ENCODE data around the gene TNIP2.

TNIP2 gene

DNA sequence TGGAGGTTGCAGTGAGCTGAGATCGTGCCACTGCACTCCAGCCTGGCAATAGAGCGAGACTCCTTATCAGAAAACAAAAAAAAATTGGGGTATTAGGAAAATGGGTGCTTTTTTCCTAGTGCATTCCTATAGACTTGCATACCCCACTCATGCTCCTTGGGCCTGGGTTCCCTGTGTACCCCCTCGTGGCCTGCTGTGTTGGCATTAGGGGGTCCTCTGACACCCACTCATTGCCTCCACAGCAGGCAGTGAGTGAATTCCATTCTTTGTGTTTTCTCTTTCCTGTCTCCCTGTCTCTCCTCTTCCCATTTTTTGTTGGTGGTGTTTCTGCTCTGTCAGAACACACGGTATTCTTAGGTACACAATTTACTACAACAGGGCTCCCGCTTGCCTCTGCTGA, 42.8 kb downstream of the TNIP2 start:
- Histone ChIP-seq H3K27ac (replicated peaks) (no peak overlapping the region), H3K4me3 (replicated peaks; ENCODE audit: insufficient read depth, low read length) (no peak overlapping the region), H3K27me3 (ENCODE audit: insufficient read depth, poor library complexity, severe bottlenecking) (no peaks in the 10 kb centered on the region)
- DNase-seq (ENCODE audit: low read depth in 1 of 2, low spot score in 1 of 2), result no peak
- TF ChIP-seq, protein P1, sequence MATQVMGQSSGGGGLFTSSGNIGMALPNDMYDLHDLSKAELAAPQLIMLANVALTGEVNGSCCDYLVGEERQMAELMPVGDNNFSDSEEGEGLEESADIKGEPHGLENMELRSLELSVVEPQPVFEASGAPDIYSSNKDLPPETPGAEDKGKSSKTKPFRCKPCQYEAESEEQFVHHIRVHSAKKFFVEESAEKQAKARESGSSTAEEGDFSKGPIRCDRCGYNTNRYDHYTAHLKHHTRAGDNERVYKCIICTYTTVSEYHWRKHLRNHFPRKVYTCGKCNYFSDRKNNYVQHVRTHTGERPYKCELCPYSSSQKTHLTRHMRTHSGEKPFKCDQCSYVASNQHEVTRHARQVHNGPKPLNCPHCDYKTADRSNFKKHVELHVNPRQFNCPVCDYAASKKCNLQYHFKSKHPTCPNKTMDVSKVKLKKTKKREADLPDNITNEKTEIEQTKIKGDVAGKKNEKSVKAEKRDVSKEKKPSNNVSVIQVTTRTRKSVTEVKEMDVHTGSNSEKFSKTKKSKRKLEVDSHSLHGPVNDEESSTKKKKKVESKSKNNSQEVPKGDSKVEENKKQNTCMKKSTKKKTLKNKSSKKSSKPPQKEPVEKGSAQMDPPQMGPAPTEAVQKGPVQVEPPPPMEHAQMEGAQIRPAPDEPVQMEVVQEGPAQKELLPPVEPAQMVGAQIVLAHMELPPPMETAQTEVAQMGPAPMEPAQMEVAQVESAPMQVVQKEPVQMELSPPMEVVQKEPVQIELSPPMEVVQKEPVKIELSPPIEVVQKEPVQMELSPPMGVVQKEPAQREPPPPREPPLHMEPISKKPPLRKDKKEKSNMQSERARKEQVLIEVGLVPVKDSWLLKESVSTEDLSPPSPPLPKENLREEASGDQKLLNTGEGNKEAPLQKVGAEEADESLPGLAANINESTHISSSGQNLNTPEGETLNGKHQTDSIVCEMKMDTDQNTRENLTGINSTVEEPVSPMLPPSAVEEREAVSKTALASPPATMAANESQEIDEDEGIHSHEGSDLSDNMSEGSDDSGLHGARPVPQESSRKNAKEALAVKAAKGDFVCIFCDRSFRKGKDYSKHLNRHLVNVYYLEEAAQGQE (IDR thresholded peaks at IDR 0.05; ENCODE audit: insufficient replicate concordance, low read depth), result no peak
- TF ChIP-seq POLR2AphosphoS5 (IDR thresholded peaks at IDR 0.05; ENCODE audit: low read depth) (no peak), GABPA (IDR thresholded peaks at IDR 0.05; ENCODE audit: low read depth) (no peak), SPI1 (IDR thresholded peaks at IDR 0.05; ENCODE audit: borderline replicate concordance, low read depth) (no peak)
- TF ChIP-seq, protein P2, sequence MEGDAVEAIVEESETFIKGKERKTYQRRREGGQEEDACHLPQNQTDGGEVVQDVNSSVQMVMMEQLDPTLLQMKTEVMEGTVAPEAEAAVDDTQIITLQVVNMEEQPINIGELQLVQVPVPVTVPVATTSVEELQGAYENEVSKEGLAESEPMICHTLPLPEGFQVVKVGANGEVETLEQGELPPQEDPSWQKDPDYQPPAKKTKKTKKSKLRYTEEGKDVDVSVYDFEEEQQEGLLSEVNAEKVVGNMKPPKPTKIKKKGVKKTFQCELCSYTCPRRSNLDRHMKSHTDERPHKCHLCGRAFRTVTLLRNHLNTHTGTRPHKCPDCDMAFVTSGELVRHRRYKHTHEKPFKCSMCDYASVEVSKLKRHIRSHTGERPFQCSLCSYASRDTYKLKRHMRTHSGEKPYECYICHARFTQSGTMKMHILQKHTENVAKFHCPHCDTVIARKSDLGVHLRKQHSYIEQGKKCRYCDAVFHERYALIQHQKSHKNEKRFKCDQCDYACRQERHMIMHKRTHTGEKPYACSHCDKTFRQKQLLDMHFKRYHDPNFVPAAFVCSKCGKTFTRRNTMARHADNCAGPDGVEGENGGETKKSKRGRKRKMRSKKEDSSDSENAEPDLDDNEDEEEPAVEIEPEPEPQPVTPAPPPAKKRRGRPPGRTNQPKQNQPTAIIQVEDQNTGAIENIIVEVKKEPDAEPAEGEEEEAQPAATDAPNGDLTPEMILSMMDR (IDR thresholded peaks at IDR 0.05; ENCODE audit: insufficient read depth, low read length), result no peak

DNA sequence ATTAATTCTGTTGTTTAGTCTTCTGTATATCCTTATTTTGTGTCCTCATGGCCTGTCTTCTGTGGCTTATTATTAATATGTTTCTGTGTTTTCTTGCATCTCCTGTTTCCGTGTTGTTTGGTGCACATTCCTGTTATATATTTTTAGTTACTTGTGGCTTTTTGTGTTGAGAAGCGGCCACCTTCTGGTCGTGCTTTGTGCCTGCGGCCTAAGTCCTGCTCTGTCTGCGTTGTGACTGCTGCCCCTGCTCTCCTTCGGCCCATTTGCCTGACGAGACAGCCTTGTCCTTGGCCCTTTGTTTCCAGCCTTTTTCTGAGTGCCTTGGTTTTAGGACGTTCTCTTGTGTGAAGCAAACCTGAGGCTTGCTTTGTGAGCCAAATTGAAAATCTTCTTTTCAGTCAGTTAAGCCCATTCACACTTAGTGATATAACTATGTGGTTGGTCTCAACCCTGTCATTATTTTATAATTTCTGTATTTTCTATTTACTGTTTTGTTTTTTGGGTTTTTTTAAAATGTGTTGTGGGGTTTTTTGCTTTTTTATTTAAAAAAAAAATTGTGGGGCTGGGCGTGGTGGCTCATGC, 43.8 kb downstream of the TNIP2 start:
- no peak for TF ChIP-seq SPI1 (IDR thresholded peaks at IDR 0.05; ENCODE audit: borderline replicate concordance, low read depth)
- TF ChIP-seq POLR2AphosphoS5 (IDR thresholded peaks at IDR 0.05; ENCODE audit: low read depth), result no peak
- TF ChIP-seq GABPA (IDR thresholded peaks at IDR 0.05; ENCODE audit: low read depth), result no peak
- TF ChIP-seq, protein P1 (IDR thresholded peaks at IDR 0.05; ENCODE audit: insufficient replicate concordance, low read depth), result no peak
- TF ChIP-seq, protein P2 (IDR thresholded peaks at IDR 0.05; ENCODE audit: insufficient read depth, low read length), result no peak
- H3K4me3 ChIP-seq (replicated peaks; ENCODE audit: insufficient read depth, low read length), result no peak overlapping the region
- no peaks in the 10 kb centered on the region for H3K27me3 ChIP-seq (ENCODE audit: insufficient read depth, poor library complexity, severe bottlenecking)
- DNase-seq (ENCODE audit: low read depth in 1 of 2, low spot score in 1 of 2), result peak in 1 of 2 experiments; percentile 11
- H3K27ac ChIP-seq (replicated peaks), result no peak overlapping the region

DNA sequence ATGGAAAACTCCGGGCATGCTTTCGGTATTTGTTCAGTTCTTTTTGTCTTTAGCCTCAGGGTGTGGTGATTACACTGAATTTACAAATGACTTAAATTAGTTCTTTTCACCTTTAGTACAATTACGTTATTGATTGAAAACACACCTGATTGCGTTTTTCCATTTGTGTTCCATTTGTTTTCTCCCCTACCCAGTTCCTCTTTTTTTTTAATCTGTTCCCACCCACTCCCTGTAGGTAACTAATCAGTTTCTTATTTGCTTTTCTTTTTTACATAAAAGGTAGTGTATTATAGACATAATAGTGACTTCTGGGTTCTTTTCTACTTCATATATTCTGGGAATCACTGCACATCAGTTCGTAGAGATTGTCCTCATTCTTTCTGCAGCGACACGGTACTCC, 53.4 kb downstream of the TNIP2 start:
- H3K27me3 ChIP-seq (ENCODE audit: insufficient read depth, poor library complexity, severe bottlenecking), result no peaks in the 10 kb centered on the region
- no peak overlapping the region for H3K27ac ChIP-seq (replicated peaks)
- H3K4me3 ChIP-seq (replicated peaks; ENCODE audit: insufficient read depth, low read length), result no peak overlapping the region
- DNase-seq (ENCODE audit: low read depth in 1 of 2, low spot score in 1 of 2), result no peak
- TF ChIP-seq, protein P2 (IDR thresholded peaks at IDR 0.05; ENCODE audit: insufficient read depth, low read length), result no peak
- TF ChIP-seq GABPA (IDR thresholded peaks at IDR 0.05; ENCODE audit: low read depth), result no peak
- TF ChIP-seq, protein P1 (IDR thresholded peaks at IDR 0.05; ENCODE audit: insufficient replicate concordance, low read depth), result no peak
- no peak for TF ChIP-seq POLR2AphosphoS5 (IDR thresholded peaks at IDR 0.05; ENCODE audit: low read depth)
- peak; percentile 51 for TF ChIP-seq SPI1 (IDR thresholded peaks at IDR 0.05; ENCODE audit: borderline replicate concordance, low read depth)
